Right forelimb (tissue), 1 donor: ENCODE data around the gene SPRED3.
"Not testable (repeated sequence)": the region's sequence is repeated elsewhere in the genome, so short reads cannot be mapped to it uniquely, and the experiment has no call there.

Source experiments
- DNase-seq: peaks from one replicate; pipeline ENCODE4 v3.0.0-alpha.2; 2018

SPRED3 gene

DNA sequence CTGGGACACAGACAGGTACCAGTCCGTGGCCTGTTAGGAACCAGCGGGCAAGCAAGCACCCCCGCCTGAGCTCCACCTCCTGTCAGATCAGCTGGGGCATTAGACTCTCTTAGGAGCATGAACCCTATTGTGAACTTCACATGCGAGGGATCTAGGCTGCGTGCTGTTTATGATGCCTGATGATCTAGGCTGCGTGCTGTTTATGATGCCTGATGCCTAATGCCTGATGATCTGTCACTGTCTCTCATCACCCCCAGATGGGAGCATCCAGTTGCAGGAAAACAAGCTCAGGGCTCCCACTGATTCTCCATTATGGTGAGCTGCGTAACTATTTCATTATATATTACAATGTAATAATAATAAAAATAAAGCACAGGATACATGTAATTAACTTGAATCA, 33.9 kb downstream of the SPRED3 start:
- DNase-seq, result no peak

DNA sequence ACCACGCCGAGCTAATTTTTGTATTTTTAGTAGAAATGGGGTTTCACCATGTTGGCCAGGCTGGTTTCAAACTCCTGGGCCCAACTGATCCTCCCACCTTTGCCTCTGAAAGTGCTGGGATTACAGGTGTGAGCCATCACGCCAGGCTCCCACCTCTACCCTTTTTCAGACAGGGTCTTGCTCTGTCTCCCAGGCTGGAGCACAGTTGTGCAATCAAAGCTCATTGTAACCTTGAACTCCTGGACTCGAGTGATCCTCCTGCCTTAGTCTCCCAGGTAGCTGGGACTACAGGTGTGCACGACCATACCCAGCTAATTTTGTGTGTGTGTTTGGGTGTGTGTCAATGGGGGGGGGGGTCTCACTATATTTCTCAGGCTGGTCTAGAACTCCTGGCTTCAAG, 35.8 kb downstream of the SPRED3 start:
- DNase-seq, result no peak

DNA sequence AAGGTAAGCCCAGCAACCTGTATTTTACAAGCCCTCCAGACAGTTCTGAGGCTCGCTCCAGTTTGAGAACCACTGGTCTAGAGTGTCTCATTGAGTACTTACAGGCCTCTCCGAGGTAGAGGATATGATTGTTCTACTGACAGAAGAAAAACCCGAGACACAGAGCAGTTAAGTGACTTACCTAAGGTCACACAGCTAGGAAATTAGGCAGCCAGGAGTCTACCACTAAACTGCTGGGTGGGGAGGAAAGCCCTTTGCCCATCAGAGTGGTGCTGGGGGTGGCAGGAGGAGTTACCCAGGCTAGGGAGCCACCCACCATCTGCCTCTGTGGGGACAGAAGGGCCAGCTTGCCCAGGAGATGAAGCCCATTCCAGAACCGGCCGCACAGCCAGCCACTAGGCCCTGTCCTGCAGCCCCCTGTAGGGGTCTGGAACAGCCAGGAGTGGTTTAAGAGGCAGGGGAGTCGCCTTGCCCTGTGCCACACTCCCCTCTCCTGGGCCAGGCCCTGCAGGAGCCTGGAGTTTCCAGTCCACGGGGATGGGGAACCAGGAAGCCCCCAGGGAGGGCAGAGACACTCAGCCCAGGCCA, 36.8 kb downstream of the SPRED3 start:
- no peak for DNase-seq

DNA sequence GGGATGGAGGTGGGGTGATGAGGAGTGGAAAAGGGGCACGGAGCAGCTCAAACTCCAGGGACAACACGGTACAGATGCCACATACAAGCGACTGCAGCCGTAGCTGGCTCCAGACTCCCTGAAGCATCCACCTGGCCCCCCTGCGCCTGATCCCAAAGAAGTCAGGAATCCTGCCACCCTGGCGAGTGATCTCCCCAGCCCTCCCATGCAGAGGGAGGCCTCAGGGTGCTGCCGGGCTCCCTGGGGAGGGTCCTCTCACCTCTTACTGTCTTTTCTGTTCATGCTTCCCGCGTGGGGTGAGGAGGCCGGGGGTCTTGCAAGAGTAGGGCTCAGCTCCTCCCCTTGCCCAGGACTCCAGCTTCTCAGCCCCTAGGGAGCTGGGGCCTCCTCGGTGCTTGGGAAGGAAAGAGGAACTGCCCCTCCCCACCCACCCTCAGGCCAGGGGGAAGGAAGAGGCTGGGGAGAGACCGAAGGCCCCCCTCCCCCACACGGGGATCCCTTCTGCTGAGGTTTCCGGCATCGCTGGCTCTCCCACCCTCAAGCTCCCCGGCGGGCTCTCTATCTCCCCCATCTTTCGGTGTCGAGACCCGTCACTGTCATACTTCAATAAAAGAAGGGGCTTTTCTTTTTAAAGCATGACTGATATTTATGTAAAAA, 37.4 kb downstream of the SPRED3 start, which contains the start of gene RASGRP4:
Gene RASGRP4, minus strand, starts transcription at position 410 of the 657 bp plus-strand sequence. Its CDS starts 128 bp downstream, at position 282.
- DNase-seq, result no peak

DNA sequence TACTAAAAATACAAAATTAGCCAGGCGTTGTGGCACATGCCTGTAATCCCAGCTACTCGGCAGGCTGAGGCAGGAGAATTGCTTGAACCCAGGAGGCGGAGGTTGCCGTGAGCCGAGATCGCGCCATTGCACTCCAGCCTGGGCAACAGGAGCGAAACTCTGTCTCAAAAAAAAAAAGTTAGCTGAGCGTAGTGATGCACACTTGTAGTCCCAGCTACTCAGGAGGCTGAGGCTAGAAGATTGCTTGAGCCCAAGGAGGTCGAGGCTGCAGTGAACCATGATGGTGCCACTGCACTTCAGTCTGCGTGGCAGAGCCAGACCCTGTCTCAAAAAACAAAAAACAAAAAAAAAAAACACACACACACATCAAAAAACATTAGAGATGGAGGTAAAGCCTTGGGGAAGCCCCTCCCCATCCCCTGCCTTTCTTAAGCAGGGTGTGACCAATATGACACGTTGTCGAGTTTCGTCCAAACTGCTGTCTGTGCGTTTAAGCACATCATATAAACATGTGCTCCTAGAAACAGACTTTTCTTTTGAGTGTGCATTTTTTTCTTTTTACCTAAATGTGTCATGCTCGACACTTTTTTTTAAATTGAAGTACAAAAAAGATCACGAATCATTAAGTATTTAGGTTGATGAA, 38.7 kb downstream of the SPRED3 start:
- not testable (repeated sequence) for DNase-seq

DNA sequence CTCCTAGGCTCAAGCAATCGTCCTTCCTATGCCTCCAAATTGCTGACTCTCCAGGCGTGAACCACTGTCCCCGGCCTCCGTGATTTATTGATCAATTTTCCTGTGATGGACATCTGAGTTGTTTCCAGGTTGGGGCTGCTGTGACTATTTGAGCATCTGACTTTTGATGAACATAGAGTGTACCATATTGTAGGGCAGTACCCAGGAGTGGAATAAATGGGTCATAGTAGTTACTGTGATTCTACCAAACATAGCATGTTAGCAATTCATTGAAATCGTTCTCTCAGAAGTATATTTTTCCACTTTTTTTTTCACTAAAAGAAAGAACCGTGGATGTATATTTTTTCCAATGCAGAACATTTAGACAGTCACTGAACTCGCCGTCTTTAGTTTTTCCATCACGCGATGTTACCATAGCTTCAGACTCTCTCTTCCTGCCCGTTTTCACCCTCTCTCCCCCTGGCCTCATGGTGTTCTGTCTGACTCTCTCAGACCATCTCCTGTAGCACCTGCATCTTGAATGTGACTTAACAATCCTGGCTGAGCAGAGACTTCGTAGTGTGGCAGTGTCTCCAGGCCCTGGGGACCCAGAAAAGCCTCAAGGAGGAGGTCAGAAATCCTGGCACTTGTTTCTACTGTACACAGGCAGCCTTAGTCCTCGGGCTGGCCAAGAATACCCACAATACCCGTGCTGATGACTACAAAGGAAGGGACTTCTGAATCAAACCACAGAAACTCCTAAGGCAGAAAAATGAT, 40.7 kb downstream of the SPRED3 start:
- no peak for DNase-seq

DNA sequence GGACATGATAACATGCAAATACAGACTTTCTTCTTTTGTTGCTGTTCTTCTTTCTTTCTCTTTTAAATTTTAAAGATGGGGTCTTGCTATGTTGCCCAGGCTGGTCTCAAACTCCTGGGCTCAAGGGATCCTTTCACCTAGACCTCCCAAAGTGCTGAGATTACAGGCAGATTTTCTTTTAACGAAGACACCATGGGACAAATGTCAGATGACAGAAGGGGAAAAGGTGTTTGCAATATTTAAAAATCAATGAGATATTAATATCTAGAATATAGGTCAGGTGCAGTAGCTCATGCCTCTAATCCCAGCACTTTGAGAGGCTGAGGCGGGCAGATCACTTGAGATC, 41.3 kb downstream of the SPRED3 start:
- DNase-seq, result no peak

DNA sequence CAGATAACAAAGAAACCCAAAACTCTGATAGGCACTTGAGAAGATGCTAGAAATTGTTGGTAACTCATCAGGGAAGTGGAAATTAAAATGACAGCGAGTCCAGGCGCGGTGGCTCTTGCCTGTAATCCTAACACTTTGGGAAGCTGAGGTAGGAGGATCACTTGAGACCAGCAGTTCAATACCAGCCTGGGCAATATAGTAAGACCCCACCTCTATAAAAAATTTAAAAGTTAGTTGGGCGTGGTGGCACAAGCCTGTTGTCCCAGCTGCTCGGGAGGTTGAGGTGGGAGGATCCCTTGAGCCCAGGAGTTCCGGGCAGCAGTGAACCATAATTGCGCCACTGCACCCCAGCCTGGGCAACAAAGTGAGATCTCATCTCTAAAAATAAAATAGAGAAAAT, 42.4 kb downstream of the SPRED3 start:
- no peak for DNase-seq

DNA sequence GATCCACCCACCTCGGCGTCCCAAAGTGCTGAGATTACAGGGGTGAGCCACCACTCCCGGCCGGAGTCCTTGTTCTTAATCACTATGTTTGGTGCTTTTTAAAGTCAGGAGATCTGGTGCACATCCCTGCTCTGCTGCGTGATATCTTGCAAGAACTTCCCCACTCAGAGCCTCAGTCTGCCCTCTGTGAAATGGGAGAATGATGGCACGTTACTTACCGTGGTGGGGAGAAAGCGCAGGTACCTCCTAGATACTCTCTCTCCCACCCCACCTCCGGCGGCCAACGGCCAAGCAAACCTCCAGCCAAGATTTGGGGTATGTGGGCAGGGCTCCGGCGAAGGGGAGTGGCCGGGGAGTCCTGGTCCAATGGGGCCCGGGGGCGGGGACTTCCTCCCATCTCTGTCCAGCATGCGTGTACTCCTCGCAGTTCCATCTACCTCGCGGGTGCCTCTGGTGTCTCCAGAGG, 44.8 kb downstream of the SPRED3 start, which contains the start of gene RYR1:
Gene RYR1, plus strand, starts transcription at position 424 of the 466 bp plus-strand sequence. CDS start 139 bp downstream, outside the sequence.
- peak; percentile 67 for DNase-seq

DNA sequence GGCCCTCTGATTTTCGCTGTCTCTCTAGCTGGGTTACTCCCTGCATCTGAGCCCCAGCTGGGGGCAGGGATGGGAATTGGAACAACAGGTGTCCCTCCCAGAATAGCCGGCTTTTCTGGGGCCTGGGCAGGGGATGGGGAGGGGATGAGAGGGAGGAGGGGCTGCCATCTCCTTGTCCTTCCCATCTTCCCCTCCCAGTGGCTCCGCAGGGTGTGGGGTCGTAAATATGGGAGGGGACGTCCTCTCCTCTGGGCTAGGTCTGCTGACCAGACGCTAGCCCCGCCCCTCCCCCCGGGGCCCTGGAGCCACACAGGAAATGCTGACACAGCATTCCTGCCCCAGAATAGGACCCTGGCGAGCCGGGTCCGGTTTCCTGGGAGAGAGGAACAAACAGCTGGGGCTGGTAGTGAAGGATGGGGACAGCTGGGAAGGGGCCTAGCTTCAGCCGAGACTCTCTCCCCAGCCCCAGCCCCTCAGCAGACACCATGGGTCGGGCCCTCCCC, 46.1 kb downstream of the SPRED3 start:
- DNase-seq, result peak; percentile 76

DNA sequence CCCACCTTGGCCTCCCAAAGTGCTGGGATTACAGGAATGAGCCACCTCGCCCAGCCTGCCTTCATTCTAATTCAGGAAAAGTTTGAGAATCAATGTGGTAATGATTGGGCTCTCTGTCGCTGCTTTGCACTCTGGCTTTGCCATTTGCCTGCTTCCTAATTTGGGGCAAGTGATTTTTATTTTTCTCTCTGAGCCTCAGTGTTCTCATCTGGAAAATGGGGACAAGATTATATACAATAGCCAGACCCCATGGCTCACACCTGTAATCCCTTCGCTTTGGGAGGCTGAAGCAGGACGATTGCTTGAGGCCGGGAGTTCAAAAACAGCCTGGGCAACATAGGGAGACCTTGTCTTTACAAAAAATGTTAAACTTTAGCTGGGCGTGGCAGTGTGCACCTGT, 48.8 kb downstream of the SPRED3 start:
- DNase-seq, result no peak

DNA sequence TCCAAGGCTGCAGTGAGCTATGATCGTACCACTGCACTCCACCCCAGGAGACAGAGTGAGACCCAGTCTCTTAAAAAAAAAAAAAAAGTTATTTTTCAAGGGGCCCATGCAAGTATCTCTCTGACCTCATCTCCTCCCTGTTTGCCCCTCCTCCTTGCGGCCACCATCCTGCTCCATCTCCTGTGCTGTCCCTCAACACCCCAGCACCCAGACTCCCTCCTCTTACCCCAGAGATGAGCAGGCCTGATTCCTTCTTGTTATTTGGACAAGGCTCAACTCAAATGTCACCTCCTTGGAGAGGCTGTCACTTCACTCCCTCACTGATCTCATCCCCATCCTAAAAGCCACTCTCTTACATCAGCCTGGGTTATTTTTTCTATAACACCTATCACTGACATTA, 49.4 kb downstream of the SPRED3 start:
- no peak for DNase-seq

DNA sequence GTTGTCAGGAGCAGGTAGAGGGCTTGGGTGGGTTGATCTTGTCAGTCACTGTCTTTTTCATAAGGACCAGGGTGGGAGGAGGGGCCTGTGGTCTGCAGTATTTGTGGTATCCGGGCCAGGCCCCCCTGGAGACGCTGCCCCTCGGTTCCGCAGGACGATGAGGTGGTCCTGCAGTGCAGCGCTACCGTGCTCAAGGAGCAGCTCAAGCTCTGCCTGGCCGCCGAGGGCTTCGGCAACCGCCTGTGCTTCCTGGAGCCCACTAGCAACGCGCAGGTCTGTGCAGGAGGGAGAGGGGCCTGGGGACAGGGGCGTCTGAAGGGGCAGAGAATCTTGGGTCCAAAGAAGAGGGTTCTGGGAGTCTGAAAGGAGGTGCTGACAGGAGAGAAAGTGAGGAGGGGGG, 52.1 kb downstream of the SPRED3 start:
- DNase-seq, result no peak

DNA sequence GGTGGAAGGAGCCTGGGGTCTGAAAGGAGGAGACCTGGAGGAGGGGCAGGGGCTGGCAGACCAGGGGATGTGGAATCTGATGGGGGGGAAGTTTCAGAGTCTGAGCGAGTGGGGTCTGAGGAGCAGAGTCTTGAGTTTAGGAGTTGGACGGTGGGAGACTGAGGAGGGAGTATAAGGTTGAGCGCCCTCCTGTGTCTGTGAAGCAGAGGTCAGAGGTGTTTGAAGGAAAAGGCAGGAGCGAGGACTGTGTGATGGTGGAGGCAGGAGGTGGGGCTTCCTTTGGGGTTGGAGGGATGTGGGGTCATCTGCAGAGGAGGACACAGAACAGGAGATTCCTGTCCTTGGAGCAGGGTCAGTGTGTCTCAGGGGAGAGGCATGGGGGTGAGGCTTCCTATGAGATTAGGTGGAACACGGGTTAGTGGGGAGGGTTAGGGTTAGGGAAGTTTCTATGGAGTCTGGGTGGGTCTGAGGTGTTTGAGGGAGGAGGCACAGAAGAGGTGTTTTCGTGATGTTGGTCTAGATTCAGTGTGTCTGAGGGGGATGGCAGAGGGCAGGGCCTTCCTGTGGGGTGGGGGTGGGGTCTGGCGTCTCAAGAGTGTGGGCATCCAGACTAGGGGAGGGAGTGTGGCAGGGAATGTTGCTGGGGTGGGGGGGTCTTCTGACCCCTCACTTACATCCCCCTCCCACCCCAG, 53.3 kb downstream of the SPRED3 start:
- no peak for DNase-seq

DNA sequence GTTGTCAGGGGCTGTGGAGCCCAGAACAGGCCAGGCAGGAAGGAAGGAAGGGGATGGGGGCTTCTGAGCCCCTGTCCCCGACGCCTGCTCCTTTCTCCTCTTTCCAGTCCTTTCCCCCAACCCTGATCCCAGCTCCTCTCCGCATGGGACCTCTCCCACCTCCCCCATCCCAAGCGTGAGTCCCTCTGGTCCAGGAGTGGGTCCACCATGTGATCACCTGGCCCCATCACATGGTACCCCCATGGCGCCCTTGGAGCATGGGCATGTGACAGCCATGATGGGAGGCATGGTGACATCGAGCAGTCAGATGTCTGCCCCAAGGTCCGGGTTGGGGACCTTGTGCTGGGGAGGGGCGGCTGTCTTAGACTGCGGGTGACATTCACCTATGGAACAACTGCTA, 54.2 kb downstream of the SPRED3 start:
- no peak for DNase-seq

DNA sequence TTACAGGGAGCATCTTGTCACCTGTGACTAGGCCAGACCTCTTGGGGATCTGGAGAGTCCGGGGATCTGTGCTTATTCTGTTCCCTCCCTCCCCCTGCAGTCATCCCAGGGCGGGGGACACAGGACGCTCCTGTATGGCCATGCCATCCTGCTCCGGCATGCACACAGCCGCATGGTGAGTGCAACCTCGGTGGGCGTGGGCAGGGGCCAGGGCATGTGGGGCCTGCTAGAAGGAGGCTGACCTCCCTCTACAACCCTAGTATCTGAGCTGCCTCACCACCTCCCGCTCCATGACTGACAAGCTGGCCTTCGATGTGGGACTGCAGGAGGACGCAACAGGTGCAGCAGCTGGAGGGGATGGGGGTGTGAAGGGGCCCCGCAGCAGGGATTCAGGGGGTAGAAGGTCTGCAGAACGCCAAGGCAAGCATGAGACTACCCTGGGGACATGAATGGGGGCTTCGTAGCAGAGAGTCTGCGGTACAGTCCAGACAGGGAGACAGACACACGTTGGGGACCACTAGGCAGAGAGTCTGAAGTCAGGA, 55.0 kb downstream of the SPRED3 start:
- DNase-seq, result no peak

DNA sequence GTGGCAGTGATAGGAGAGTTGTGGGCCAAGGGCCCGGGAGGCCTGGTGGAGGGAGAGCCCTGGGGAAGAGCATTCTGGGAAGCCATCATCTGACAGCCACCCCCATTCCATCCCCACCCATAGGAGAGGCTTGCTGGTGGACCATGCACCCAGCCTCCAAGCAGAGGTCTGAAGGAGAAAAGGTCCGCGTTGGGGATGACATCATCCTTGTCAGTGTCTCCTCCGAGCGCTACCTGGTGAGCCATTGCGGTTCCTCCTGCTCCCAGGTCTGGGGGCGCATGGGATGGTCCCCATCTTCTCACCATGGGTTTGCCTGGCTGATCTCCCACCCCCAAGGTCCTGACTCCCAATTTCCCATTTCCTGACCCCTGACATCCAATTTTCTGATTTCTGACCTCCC, 55.5 kb downstream of the SPRED3 start:
- no peak for DNase-seq

DNA sequence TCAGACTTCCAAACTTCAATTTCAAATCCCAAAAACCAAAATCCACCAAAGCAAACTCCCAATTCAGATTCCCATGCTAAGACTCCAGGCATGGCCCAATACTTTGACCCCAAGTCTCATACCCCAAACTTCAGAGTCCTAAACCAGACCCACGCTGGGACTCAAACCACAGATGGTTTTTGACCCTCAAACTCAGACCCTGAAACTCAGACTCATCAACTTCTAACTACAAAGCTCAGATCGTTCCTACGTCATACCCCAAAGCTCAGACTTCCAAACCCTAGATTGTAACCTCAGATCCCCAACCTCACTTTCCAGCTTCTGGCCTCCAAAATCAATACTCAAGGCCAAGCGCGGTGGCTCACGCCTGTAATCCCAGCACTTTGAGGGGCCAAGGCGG, 56.9 kb downstream of the SPRED3 start:
- no peak for DNase-seq

DNA sequence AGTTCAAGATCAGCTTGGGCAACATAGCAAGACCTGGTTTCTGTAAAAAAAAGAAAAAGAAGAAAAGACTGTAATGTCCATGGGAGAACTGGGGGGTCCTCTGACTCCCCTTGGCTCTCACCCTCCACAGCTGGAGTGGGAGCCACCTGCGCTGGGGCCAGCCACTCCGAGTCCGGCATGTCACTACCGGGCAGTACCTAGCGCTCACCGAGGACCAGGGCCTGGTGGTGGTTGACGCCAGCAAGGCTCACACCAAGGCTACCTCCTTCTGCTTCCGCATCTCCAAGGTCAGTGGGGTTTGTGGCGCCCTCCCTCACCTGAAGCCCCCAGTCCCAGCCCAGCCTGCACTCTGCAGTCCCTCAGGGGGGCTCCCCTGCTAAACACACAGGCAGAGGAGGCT, 59.7 kb downstream of the SPRED3 start:
- no peak for DNase-seq
